K562 (cell line): ENCODE measurements around the gene RSRC1. TPM values are rescaled to one million over a fixed set of nuclear protein-coding genes. Genes with fewer than 3 reads are reported as not detected.

Source experiments
- BACH1 ChIP-seq: fragments of 200-800 bp; sonication (Bioruptor generic); IDR thresholded peaks from 2 replicates; pipeline ENCODE4 v1.6.1; 2016; ENCODE audit warnings: missing genetic modification characterization, missing compliant biosample characterization
- BDP1 ChIP-seq: IDR thresholded peaks from 3 replicates; pipeline ENCODE4 v1.6.1; 2011; ENCODE audit not compliant: insufficient read length, insufficient read depth
- C11orf30 ChIP-seq: fragments of 450-650 bp; IDR thresholded peaks from 2 replicates; pipeline ENCODE4 v1.6.1; 2016; ENCODE audit warnings: low read depth, mild to moderate bottlenecking
- CTBP1 ChIP-seq: fragments of 450-650 bp; IDR thresholded peaks from 2 replicates; pipeline ENCODE4 v1.6.1; 2016; ENCODE audit warnings: borderline replicate concordance
- NCOA6 ChIP-seq: fragments of 450-650 bp; IDR thresholded peaks from 2 replicates; pipeline ENCODE4 v1.6.1; 2017; ENCODE audit warnings: mild to moderate bottlenecking
- NCOR1 ChIP-seq: fragments of 450-650 bp; IDR thresholded peaks from 2 replicates; pipeline ENCODE4 v1.6.1; 2016; ENCODE audit warnings: mild to moderate bottlenecking, moderate library complexity
- PHF8 ChIP-seq: fragments of 200-600 bp; sonication (generic); IDR thresholded peaks from 2 replicates; pipeline ENCODE4 v1.6.1; 2012; ENCODE audit warnings: mixed run types, mild to moderate bottlenecking, inconsistent platforms, low read length, moderate library complexity, borderline replicate concordance
- XRCC4 ChIP-seq: IDR thresholded peaks from one replicate; pipeline ENCODE4 v1.6.1; 2011; ENCODE audit not compliant: insufficient read depth, insufficient read length; ENCODE audit errors: extremely low read depth
- ZBTB7A ChIP-seq: IDR thresholded peaks from 2 replicates; pipeline ENCODE4 v1.6.1; 2011; ENCODE audit warnings: low read depth, mild to moderate bottlenecking, low read length, moderate library complexity, borderline replicate concordance; ENCODE audit not compliant: control insufficient read depth
- ZFX ChIP-seq: sonication (generic); formaldehyde crosslinking; IDR thresholded peaks from 2 replicates; pipeline ENCODE4 v1.8.0; 2022; ENCODE audit warnings: mild to moderate bottlenecking, missing genetic modification reagents, moderate library complexity
- ZNF217 ChIP-seq: sonication (generic); formaldehyde crosslinking; IDR thresholded peaks from 2 replicates; pipeline ENCODE4 v1.8.0; 2022; ENCODE audit warnings: mild to moderate bottlenecking, missing genetic modification reagents
- ZNF239 ChIP-seq: fragments of 250-450 bp; sonication (Bioruptor Pico); IDR thresholded peaks from 2 replicates; pipeline ENCODE4 v1.4.0; 2020; ENCODE audit warnings: mild to moderate bottlenecking
- ZNF3 ChIP-seq: fragments of 250-450 bp; sonication (Bioruptor Pico); IDR thresholded peaks from 2 replicates; pipeline ENCODE4 v1.5.0; 2021; ENCODE audit warnings: mild to moderate bottlenecking, moderate library complexity
- ZNF668 ChIP-seq: fragments of 250-450 bp; sonication (Bioruptor Pico); IDR thresholded peaks from 2 replicates; pipeline ENCODE4 v1.8.0; 2022; ENCODE audit warnings: mild to moderate bottlenecking, inconsistent platforms
- polyA plus RNA-seq, 8 experiments: library from polyadenylated mRNA; depleted of rRNA in 4 of 8; stranded (reverse) in 5 of 8; unstranded in 3 of 8; fragments of >200 nt; fragmentation: Nextera tagmentation in 2 of 8; fragmentation: Illumina TruSeq in 1 of 8; extraction: Ambion mirVana in 2 of 8; extraction: Trizol in 1 of 8; gene quantifications; 2 replicates each; pipeline versions ENCODE4 v1.2.1 to v1.2.3, GENCODE V29; 2011 to 2014; ENCODE audit warnings: inconsistent platforms in 1 of 8, missing spikeins in 1 of 8
- total RNA-seq, 7 experiments: library from RNA; depleted of rRNA in 6 of 7; stranded (reverse); fragments of >200 nt in 6 of 7; fragmentation: Illumina TruSeq in 2 of 7; extraction: Trizol in 2 of 7; gene quantifications; 2 replicates each; pipeline versions ENCODE4 v1.2.1 to v1.2.3, GENCODE V29; 2011 to 2021; ENCODE audit warnings: low replicate concordance in 1 of 7
- TF ChIP-seq, protein P1 (sequence below): fragments of 450-650 bp; IDR thresholded peaks from 2 replicates; pipeline ENCODE4 v1.6.1; 2016; ENCODE audit warnings: low read depth
- TF ChIP-seq, protein P2 (sequence below): fragments of 200-400 bp; formaldehyde crosslinking; IDR thresholded peaks from 2 replicates; pipeline ENCODE4 v1.6.1; 2017; ENCODE audit warnings: mild to moderate bottlenecking, low read depth, low read length, moderate library complexity
- TF ChIP-seq, protein P3 (sequence below): sonication (generic); formaldehyde crosslinking; IDR thresholded peaks from 2 replicates; pipeline ENCODE4 v1.5.0; 2020; ENCODE audit warnings: missing genetic modification reagents

RSRC1 gene
- total and polyA plus RNA-seq, 9 of the 15 experiments (the other 6 are each of a cell fraction or from before 2014, with no cell fraction given): 19.3 to 128 (median 75.5) TPM

DNA sequence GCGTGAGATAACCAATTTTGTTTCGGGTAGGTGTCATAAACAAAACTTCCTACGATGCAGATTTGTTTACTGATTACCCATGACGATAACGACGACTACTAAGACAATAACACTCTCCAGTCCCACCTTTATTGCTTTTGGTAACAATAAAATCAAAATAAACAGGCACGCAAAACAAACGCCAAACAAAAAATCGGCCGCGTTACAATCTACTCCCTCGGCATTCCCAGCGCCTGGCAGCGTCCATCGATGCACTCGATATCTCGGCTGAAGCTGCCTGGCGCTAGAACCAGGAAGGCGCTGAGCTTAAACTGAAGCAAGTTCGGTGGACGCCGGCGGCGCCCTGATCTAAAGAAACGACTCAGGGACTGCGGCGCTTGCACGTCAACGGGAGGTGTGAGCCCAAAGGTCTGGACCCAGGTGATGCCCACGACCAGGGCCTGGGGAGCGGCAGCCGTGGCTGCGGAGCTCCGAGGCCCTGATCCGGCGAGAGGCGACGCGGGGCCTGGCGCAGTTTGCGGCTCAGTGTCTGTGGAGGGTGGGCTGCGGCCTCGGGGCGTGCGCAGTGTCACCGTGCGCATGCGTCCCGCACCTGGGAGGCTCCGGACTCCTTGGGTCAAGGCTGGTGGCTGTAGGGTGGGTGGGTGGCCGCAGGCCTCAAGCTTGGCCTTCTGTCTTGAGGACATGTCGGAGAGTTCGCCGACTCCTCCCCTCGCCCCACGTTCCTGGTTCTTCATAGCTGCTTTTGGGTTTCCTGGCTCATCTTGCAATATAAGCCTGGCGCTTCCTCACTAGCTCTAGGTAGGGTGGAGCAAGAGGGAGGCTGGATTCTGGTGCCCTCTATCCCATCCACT lies at the start of gene RSRC1 (continued):
- TF ChIP-seq, protein P1, sequence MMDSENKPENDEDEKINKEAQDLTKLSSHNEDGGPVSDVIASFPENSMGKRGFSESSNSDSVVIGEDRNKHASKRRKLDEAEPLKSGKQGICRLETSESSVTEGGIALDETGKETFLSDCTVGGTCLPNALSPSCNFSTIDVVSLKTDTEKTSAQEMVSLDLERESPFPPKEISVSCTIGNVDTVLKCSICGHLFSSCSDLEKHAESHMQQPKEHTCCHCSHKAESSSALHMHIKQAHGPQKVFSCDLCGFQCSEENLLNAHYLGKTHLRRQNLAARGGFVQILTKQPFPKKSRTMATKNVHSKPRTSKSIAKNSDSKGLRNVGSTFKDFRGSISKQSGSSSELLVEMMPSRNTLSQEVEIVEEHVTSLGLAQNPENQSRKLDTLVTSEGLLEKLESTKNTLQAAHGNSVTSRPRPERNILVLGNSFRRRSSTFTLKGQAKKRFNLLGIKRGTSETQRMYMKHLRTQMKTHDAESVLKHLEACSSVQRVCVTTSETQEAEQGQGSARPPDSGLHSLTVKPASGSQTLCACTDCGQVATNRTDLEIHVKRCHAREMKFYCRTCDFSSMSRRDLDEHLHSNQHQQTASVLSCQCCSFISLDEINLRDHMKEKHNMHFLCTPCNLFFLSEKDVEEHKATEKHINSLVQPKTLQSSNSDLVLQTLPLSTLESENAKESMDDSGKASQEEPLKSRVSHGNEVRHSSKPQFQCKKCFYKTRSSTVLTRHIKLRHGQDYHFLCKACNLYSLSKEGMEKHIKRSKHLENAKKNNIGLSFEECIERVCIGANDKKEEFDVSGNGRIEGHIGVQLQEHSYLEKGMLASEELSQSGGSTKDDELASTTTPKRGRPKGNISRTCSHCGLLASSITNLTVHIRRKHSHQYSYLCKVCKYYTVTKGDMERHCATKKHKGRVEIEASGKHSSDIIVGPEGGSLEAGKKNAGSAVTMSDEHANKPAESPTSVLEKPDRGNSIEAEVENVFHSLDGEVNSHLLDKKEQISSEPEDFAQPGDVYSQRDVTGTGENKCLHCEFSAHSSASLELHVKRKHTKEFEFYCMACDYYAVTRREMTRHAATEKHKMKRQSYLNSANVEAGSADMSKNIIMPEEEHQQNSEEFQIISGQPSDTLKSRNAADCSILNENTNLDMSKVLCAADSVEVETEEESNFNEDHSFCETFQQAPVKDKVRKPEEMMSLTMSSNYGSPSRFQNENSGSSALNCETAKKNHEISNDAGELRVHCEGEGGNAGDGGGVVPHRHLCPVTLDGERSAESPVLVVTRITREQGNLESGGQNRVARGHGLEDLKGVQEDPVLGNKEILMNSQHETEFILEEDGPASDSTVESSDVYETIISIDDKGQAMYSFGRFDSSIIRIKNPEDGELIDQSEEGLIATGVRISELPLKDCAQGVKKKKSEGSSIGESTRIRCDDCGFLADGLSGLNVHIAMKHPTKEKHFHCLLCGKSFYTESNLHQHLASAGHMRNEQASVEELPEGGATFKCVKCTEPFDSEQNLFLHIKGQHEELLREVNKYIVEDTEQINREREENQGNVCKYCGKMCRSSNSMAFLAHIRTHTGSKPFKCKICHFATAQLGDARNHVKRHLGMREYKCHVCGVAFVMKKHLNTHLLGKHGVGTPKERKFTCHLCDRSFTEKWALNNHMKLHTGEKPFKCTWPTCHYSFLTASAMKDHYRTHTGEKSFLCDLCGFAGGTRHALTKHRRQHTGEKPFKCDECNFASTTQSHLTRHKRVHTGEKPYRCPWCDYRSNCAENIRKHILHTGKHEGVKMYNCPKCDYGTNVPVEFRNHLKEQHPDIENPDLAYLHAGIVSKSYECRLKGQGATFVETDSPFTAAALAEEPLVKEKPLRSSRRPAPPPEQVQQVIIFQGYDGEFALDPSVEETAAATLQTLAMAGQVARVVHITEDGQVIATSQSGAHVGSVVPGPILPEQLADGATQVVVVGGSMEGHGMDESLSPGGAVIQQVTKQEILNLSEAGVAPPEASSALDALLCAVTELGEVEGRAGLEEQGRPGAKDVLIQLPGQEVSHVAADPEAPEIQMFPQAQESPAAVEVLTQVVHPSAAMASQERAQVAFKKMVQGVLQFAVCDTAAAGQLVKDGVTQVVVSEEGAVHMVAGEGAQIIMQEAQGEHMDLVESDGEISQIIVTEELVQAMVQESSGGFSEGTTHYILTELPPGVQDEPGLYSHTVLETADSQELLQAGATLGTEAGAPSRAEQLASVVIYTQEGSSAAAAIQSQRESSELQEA: no peak
- TF ChIP-seq BACH1 (no peak), PHF8 (peak; percentile 99), ZNF668 (no peak), ZNF239 (no peak), NCOA6 (no peak), ZBTB7A (peak; percentile 86; the same call in 1 of the 2 replicates), CTBP1 (peak; percentile 83; the same call in 1 of the 2 replicates), BDP1 (no peak), C11orf30 (peak; percentile 70), ZFX (peak; percentile 100), ZNF3 (CRISPR knock-in tag) (no peak), XRCC4 (no peak), ZNF217 (CRISPR knock-in tag) (no peak), NCOR1 (peak; percentile 17; the same call in 1 of the 2 replicates)
- TF ChIP-seq, protein P2, sequence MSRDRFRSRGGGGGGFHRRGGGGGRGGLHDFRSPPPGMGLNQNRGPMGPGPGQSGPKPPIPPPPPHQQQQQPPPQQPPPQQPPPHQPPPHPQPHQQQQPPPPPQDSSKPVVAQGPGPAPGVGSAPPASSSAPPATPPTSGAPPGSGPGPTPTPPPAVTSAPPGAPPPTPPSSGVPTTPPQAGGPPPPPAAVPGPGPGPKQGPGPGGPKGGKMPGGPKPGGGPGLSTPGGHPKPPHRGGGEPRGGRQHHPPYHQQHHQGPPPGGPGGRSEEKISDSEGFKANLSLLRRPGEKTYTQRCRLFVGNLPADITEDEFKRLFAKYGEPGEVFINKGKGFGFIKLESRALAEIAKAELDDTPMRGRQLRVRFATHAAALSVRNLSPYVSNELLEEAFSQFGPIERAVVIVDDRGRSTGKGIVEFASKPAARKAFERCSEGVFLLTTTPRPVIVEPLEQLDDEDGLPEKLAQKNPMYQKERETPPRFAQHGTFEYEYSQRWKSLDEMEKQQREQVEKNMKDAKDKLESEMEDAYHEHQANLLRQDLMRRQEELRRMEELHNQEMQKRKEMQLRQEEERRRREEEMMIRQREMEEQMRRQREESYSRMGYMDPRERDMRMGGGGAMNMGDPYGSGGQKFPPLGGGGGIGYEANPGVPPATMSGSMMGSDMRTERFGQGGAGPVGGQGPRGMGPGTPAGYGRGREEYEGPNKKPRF: no peak
- TF ChIP-seq, protein P3, sequence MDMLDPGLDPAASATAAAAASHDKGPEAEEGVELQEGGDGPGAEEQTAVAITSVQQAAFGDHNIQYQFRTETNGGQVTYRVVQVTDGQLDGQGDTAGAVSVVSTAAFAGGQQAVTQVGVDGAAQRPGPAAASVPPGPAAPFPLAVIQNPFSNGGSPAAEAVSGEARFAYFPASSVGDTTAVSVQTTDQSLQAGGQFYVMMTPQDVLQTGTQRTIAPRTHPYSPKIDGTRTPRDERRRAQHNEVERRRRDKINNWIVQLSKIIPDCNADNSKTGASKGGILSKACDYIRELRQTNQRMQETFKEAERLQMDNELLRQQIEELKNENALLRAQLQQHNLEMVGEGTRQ (CRISPR knock-in tag): no peak
